Measurements from ENCODE around the gene RNASE8.

DNA sequence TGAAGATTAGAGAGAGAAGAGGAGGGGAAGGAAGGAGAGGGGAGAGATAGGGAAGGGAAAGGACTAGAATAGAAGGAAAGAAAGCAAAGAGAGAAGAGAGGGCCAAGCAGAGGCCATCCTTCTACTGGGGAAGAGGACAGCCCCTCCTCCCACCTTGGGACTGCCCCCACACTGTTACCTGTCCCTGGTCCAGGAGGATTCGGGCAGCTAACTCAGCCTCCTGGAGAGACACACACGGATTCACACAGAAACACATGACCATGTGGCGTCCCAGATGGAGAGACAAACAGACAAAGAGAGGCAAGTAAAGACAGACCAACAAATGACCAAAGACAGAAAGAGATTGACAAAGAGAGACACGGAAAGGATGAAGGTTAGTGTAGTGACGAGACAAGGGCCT, 34.9 kb upstream of the RNASE8 start:
- TF ChIP-seq POLR2A (IDR thresholded peaks at IDR 0.05) (no peak), EP300 (IDR thresholded peaks at IDR 0.05) (no peak)
